ENCODE measurements around the gene ENOX2. TPM values are rescaled to one million over a fixed set of nuclear protein-coding genes. Genes with fewer than 3 reads are reported as not detected.

Gene ENOX2
- total RNA-seq, 2 experiments from 2014 or later: 9.6 to 12.0 TPM

DNA sequence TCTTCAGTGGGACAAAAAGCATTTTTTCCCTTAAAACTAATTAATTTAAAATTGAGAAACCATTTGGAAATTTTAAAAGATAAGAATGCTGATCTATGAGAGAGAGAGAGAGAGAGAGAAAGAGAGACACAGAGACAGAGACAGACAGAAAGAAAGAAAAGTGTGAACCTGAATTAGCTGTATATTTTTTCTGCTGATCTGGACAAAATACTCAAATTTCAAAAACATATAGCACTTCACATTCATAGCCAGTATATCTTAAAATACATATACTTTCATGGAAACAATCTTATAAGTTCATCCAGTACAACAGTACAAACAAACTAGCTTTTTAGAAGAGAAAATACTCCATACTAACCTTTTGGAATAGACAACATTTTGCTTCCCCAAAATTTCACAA lies 18.4 kb downstream of the ENOX2 start:
- ATAC-seq (no peak), DNase-seq (no peak)
- Mint-ChIP-seq H3K9me3 (no peaks in the 10 kb centered on the region), H3K4me3 (no peak overlapping the region), H3K36me3 (ENCODE audit: low read depth) (no peaks in the 10 kb centered on the region), H3K4me1 (ENCODE audit: low read depth) (peaks cover 6% of the 10 kb centered on the region), H3K27me3 (no peaks in the 10 kb centered on the region), H3K27ac (no peak overlapping the region)
- CTCF ChIA-PET: no interaction called here
- POLR2A ChIA-PET: no interaction called here
- TF ChIP-seq, protein P1, sequence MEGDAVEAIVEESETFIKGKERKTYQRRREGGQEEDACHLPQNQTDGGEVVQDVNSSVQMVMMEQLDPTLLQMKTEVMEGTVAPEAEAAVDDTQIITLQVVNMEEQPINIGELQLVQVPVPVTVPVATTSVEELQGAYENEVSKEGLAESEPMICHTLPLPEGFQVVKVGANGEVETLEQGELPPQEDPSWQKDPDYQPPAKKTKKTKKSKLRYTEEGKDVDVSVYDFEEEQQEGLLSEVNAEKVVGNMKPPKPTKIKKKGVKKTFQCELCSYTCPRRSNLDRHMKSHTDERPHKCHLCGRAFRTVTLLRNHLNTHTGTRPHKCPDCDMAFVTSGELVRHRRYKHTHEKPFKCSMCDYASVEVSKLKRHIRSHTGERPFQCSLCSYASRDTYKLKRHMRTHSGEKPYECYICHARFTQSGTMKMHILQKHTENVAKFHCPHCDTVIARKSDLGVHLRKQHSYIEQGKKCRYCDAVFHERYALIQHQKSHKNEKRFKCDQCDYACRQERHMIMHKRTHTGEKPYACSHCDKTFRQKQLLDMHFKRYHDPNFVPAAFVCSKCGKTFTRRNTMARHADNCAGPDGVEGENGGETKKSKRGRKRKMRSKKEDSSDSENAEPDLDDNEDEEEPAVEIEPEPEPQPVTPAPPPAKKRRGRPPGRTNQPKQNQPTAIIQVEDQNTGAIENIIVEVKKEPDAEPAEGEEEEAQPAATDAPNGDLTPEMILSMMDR (IDR thresholded peaks at IDR 0.05): no peak
- intact Hi-C loops (cut with micrococcal nuclease): no loop called here

DNA sequence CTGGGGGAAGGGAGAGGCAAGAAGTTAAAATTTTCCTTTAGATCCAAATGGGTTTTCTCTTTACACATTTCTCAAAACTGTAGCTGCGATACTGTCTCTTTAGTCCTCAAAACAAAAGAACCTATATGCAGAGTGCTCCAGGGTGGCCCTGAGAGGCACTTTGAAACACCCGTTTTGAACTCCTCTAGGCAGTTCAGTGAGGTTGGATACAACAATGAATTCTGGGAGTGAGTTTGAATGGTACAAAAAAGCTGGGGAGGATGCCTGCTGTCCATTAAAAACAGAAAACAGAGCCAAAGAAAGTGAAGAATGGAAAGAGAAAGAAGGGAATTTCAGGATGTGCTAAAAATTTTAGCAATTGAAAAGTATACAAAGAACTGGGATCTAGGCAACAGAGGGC lies 23.1 kb downstream of the ENOX2 start:
- DNase-seq: no peak
- TF ChIP-seq, protein P1 (IDR thresholded peaks at IDR 0.05): no peak
- ATAC-seq: no peak
- H3K27ac Mint-ChIP-seq: no peak overlapping the region
- ChIA-PET CTCF (no interaction called here), POLR2A (no interaction called here)
- no peaks in the 10 kb centered on the region for H3K27me3 Mint-ChIP-seq
- peaks cover 2% of the 10 kb centered on the region for H3K9me3 Mint-ChIP-seq
- no peak overlapping the region for H3K4me3 Mint-ChIP-seq
- peaks cover 5% of the 10 kb centered on the region for H3K4me1 Mint-ChIP-seq (ENCODE audit: low read depth)
- intact Hi-C loops (cut with micrococcal nuclease): no loop called here
- H3K36me3 Mint-ChIP-seq (ENCODE audit: low read depth): peaks cover 4% of the 10 kb centered on the region

- ChIA-PET CTCF (no interaction called here), POLR2A (no interaction called here)
- no peak for DNase-seq
Observed at GRCh38 chrX:130878350-130879341, 24.4 kb downstream of the ENOX2 start.

GRCh38 chrX:130877892-130878341 lies 25.1 kb downstream of the ENOX2 start:
- intact Hi-C loops (cut with micrococcal nuclease): no loop called here
- ChIA-PET POLR2A (no interaction called here), CTCF (no interaction called here)
- Mint-ChIP-seq H3K27ac (no peak overlapping the region), H3K9me3 (peaks cover 2% of the 10 kb centered on the region), H3K4me1 (ENCODE audit: low read depth) (peaks cover 9% of the 10 kb centered on the region), H3K27me3 (no peaks in the 10 kb centered on the region), H3K36me3 (ENCODE audit: low read depth) (peaks cover 14% of the 10 kb centered on the region), H3K4me3 (no peak overlapping the region)
- ATAC-seq: no peak
- TF ChIP-seq, protein P1 (IDR thresholded peaks at IDR 0.05): no peak
- no peak for DNase-seq

More at GRCh38 chrX:130878350-130879341, 24.4 kb downstream of the ENOX2 start:
- H3K4me1 Mint-ChIP-seq (ENCODE audit: low read depth): peaks cover 9% of the 10 kb centered on the region
- TF ChIP-seq, protein P1 (IDR thresholded peaks at IDR 0.05): no peak
- no peak overlapping the region for H3K27ac Mint-ChIP-seq
- peaks cover 10% of the 10 kb centered on the region for H3K36me3 Mint-ChIP-seq (ENCODE audit: low read depth)
- peaks cover 2% of the 10 kb centered on the region for H3K9me3 Mint-ChIP-seq
- intact Hi-C loops (cut with micrococcal nuclease): no loop called here
- ATAC-seq: no peak
- H3K27me3 Mint-ChIP-seq: no peaks in the 10 kb centered on the region
- H3K4me3 Mint-ChIP-seq: no peak overlapping the region

DNA sequence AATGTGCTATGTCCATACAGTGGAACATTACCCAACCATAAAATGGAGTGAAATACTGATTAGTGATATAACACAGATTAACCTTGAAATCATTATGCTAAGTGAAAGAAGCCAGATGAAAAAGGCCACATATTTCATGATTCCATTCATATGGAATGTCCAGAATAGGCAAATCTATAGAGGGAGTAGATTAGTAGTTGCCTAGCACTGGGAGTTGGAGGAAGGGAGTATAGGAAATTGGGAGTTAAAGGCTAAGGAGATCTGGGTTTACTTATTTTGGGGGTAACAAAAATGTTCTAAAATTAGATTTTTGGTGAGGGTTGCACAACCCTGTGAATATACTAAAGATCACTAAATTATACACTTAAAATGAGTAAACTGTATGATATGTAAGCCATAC lies 26.8 kb downstream of the ENOX2 start:
- peaks cover 15% of the 10 kb centered on the region for H3K36me3 Mint-ChIP-seq (ENCODE audit: low read depth)
- H3K27me3 Mint-ChIP-seq: no peaks in the 10 kb centered on the region
- TF ChIP-seq, protein P1 (IDR thresholded peaks at IDR 0.05): no peak
- DNase-seq (no peak), ATAC-seq (no peak)
- ChIA-PET CTCF (no interaction called here), POLR2A (no interaction called here)
- H3K27ac Mint-ChIP-seq: no peak overlapping the region
- peaks cover 9% of the 10 kb centered on the region for H3K4me1 Mint-ChIP-seq (ENCODE audit: low read depth)
- peaks cover 2% of the 10 kb centered on the region for H3K9me3 Mint-ChIP-seq
- intact Hi-C loops (cut with micrococcal nuclease): no loop called here
- no peak overlapping the region for H3K4me3 Mint-ChIP-seq

Data from activated CD8-positive, alpha-beta T cell treated with anti-CD3 and anti-CD28 coated beads for 36 hours (primary cell).